Gastrocnemius medialis (tissue), 4 donors: ENCODE data around the gene CCL7. TPM values are rescaled to one million over a fixed set of nuclear protein-coding genes. Genes with fewer than 3 reads are reported as not detected.

ENCODE experiments used
- ATAC-seq, 2 donors: fragments of 150-250 bp; one replicate each; pipeline ENCODE4 v1.9.1; 2016
- DNase-seq, 2 donors: peaks; one replicate each; pipeline ENCODE4 v3.0.0-alpha.2; 2019
- H3K27ac ChIP-seq, 4 donors: fragments of 200-600 bp; sonication (generic); 1 replicate in 1 of 4; 2 replicates in 3 of 4; pipeline ENCODE4 v1.5.1; 2016 to 2018; ENCODE audit warnings: mild to moderate bottlenecking in 2 of 4, moderate library complexity in 1 of 4
- H3K27me3 ChIP-seq, 3 donors: fragments of 200-600 bp; sonication (generic) in 2 of 3; 1 replicate in 1 of 3; 2 replicates in 2 of 3; pipeline versions ENCODE4 v1.5.1 to v1.6.0; 2016 to 2019; ENCODE audit warnings: mild to moderate bottlenecking in 1 of 3, moderate library complexity in 1 of 3
- H3K36me3 ChIP-seq, 2 donors: fragments of 200-600 bp; sonication (generic) in 1 of 2; one replicate each; pipeline ENCODE4 v1.5.1; 2017 to 2018
- H3K4me1 ChIP-seq, 2 donors: fragments of 200-600 bp; sonication (generic) in 1 of 2; one replicate each; pipeline ENCODE4 v1.5.1; 2016 to 2017; ENCODE audit warnings: mild to moderate bottlenecking in 2 of 2
- H3K4me3 ChIP-seq, 4 donors: fragments of 200-600 bp; sonication (generic) in 3 of 4; 1 replicate in 1 of 4; 2 replicates in 3 of 4; pipeline ENCODE4 v1.5.1; 2016 to 2019; ENCODE audit warnings: mild to moderate bottlenecking in 2 of 4
- H3K9me3 ChIP-seq, 3 donors: fragments of 200-600 bp; sonication (generic) in 2 of 3; 1 replicate in 1 of 3; 2 replicates in 2 of 3; pipeline ENCODE4 v1.5.1; 2016 to 2019
- CTCF ChIP-seq, 5 experiments: fragments of 450-650 bp in 3 of 5; fragments of 200-600 bp in 2 of 5; sonication (generic) in 2 of 5; IDR thresholded peaks in 4 of 5; conservative IDR thresholded peaks in 1 of 5; 1 replicate in 4 of 5; 2 replicates in 1 of 5; pipeline ENCODE4 v1.5.1; 2016 to 2019; ENCODE audit warnings: antibody characterized with exemption in 5 of 5, mild to moderate bottlenecking in 3 of 5, moderate library complexity in 3 of 5
- POLR2A ChIP-seq, 2 donors: fragments of 450-650 bp; IDR thresholded peaks; one replicate each; pipeline ENCODE4 v1.6.1; 2017; ENCODE audit warnings: antibody characterized with exemption in 2 of 2, mild to moderate bottlenecking in 2 of 2, moderate library complexity in 2 of 2
- in situ Hi-C, 4 donors: fragments of 200-750 bp; cut with MboI; loops; one replicate each; pipeline versions ENCODE4 v1.15.0 to v1.8.0; 2017; ENCODE audit warnings: low sequenced_read_pairs in 4 of 4
- intact Hi-C: fragments of 100-400 bp; cut with DNase I; formaldehyde crosslinking; loops from one replicate; pipeline ENCODE4 v1.15.1; 2023; ENCODE audit warnings: low total_unique reads
- total RNA-seq, 4 donors: library from RNA; depleted of rRNA; stranded (reverse); fragments of >200 nt; gene quantifications; one replicate each; pipeline versions ENCODE4 v1.1.0 to v1.2.3, GENCODE V29; 2016

The CCL7 gene
- total RNA-seq, 4 donors from 2014 or later, result not detected

GRCh38 chr17:34249478-34249877, 20.5 kb upstream of the CCL7 start:
- intact Hi-C loops, result no loop called here
- H3K9me3 ChIP-seq, result no peaks in the 10 kb centered on the region
- ATAC-seq (no peak), DNase-seq (peak; percentile 24 to 34)
- in situ Hi-C loops, result no loop called here
- no peak overlapping the region for H3K4me3 ChIP-seq
- H3K27me3 ChIP-seq, result no peaks in the 10 kb centered on the region
- H3K4me1 ChIP-seq, result peaks cover 31 to 64% of the 10 kb centered on the region in 2 donors
- H3K36me3 ChIP-seq, result no peaks in the 10 kb centered on the region
- no peak overlapping the region for H3K27ac ChIP-seq
- no peak for TF ChIP-seq CTCF (IDR thresholded peaks at IDR 0.05 in 4 of 5, conservative IDR thresholded peaks at IDR 0.05 in 1 of 5)
- no peak for TF ChIP-seq POLR2A (IDR thresholded peaks at IDR 0.05)

- intact Hi-C loops (loop anchor here (5.0 kb wide), 1 partner anchor 61 kb away; no protein-coding TSS in a partner anchor), in situ Hi-C loops (no loop called here)
- peaks cover 34 to 76% of the 10 kb centered on the region in 2 donors for H3K4me1 ChIP-seq
- TF ChIP-seq CTCF (IDR thresholded peaks at IDR 0.05 in 4 of 5, conservative IDR thresholded peaks at IDR 0.05 in 1 of 5) (no peak), POLR2A (IDR thresholded peaks at IDR 0.05) (no peak)
- H3K27me3 ChIP-seq, result no peaks in the 10 kb centered on the region
- DNase-seq (no peak), ATAC-seq (no peak)
- H3K4me3 ChIP-seq, result no peak overlapping the region
- H3K27ac ChIP-seq, result no peak overlapping the region
- H3K9me3 ChIP-seq, result no peaks in the 10 kb centered on the region
- H3K36me3 ChIP-seq, result no peaks in the 10 kb centered on the region
Observed at GRCh38 chr17:34251186-34251585, 18.8 kb upstream of the CCL7 start.

- in situ Hi-C loops, result no loop called here
- H3K27ac ChIP-seq, result peak overlapping the region; percentile 67 to 83 (median 77)
- TF ChIP-seq POLR2A (IDR thresholded peaks at IDR 0.05), result no peak
- H3K9me3 ChIP-seq, result no peaks in the 10 kb centered on the region
- no peaks in the 10 kb centered on the region for H3K27me3 ChIP-seq
- H3K4me3 ChIP-seq, result no peak overlapping the region
- DNase-seq, result no peak
- intact Hi-C loops, result loop anchor here (5.0 kb wide), 1 partner anchor 60 kb away; no protein-coding TSS in a partner anchor
- no peaks in the 10 kb centered on the region for H3K36me3 ChIP-seq
- peaks cover 34 to 76% of the 10 kb centered on the region in 2 donors for H3K4me1 ChIP-seq
- ATAC-seq, result peak; percentile 4 to 16
Observed at GRCh38 chr17:34252095-34252443, 18.0 kb upstream of the CCL7 start.

DNA sequence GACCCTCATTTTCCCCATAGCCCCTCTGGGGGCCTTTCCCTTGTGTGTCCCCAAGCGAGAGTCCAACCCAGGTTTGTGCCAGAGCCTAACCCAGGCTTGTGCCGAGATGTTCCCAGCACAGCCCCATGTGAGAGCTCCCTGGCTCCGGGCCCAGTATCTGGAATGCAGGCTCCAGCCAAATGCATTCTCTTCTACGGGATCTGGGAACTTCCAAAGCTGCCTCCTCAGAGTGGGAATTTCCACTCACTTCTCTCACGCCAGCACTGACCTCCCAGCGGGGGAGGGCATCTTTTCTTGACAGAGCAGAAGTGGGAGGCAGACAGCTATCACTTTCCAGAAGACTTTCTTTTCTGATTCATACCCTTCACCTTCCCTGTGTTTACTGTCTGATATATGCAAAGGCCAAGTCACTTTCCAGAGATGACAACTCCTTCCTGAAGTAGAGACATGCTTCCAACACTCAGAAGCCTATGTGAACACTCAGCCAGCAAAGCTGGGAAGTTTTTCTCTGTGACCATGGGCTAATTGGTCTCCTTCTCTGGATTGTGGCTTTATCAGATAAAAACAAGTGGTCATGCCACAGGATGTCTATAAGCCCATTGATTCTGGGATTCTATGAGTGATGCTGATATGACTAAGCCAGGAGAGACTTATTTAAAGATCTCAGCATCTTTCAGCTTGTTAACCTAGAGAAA, 17.4 kb upstream of the CCL7 start:
- peak; percentile 81 to 86 for DNase-seq
- TF ChIP-seq CTCF (IDR thresholded peaks at IDR 0.05 in 4 of 5, conservative IDR thresholded peaks at IDR 0.05 in 1 of 5), result no peak
- TF ChIP-seq POLR2A (IDR thresholded peaks at IDR 0.05), result no peak
- in situ Hi-C loops, result no loop called here
- peak; percentile 83 to 84 for ATAC-seq
- intact Hi-C loops, result loop anchor here (5.0 kb wide), 1 partner anchor 60 kb away; no protein-coding TSS in a partner anchor
- peak overlapping the region; percentile 67 to 83 (median 77) for H3K27ac ChIP-seq
- H3K36me3 ChIP-seq, result no peaks in the 10 kb centered on the region
- peaks cover 34 to 76% of the 10 kb centered on the region in 2 donors for H3K4me1 ChIP-seq
- no peak overlapping the region for H3K4me3 ChIP-seq
- H3K9me3 ChIP-seq, result no peaks in the 10 kb centered on the region
- no peaks in the 10 kb centered on the region for H3K27me3 ChIP-seq

- no peak for DNase-seq
- intact Hi-C loops, result loop anchor here (5.0 kb wide), 1 partner anchor 59 kb away; no protein-coding TSS in a partner anchor
Observed at GRCh38 chr17:34253139-34253525, 16.9 kb upstream of the CCL7 start.

More at GRCh38 chr17:34253139-34253525, 16.9 kb upstream of the CCL7 start:
- Histone ChIP-seq H3K36me3 (no peaks in the 10 kb centered on the region), H3K27ac (peak overlapping the region; percentile 67 to 83 (median 77)), H3K9me3 (no peaks in the 10 kb centered on the region), H3K27me3 (no peaks in the 10 kb centered on the region), H3K4me1 (peaks cover 34 to 76% of the 10 kb centered on the region in 2 donors), H3K4me3 (no peak overlapping the region)
- TF ChIP-seq CTCF (IDR thresholded peaks at IDR 0.05 in 4 of 5, conservative IDR thresholded peaks at IDR 0.05 in 1 of 5) (no peak), POLR2A (IDR thresholded peaks at IDR 0.05) (no peak)
- no peak for ATAC-seq
- in situ Hi-C loops, result no loop called here
